GM12864 (cell line): ENCODE data around the gene RARS2.

ENCODE experiments used
- DNase-seq: peaks from one replicate; pipeline ENCODE4 v3.0.0-alpha.2; 2011; ENCODE audit warnings: low read depth
- H3K4me3 ChIP-seq: 2 replicates; pipeline ENCODE4 v1.5.1; 2011; ENCODE audit warnings: mild to moderate bottlenecking, low read depth, low read length, control low read depth
- TF ChIP-seq, protein P1 (sequence below): IDR thresholded peaks from 2 replicates; pipeline ENCODE4 v1.5.1; 2011; ENCODE audit warnings: low read depth, mild to moderate bottlenecking, moderate library complexity, low read length, control low read depth, inconsistent platforms; ENCODE audit errors: missing control alignments

Gene RARS2

DNA sequence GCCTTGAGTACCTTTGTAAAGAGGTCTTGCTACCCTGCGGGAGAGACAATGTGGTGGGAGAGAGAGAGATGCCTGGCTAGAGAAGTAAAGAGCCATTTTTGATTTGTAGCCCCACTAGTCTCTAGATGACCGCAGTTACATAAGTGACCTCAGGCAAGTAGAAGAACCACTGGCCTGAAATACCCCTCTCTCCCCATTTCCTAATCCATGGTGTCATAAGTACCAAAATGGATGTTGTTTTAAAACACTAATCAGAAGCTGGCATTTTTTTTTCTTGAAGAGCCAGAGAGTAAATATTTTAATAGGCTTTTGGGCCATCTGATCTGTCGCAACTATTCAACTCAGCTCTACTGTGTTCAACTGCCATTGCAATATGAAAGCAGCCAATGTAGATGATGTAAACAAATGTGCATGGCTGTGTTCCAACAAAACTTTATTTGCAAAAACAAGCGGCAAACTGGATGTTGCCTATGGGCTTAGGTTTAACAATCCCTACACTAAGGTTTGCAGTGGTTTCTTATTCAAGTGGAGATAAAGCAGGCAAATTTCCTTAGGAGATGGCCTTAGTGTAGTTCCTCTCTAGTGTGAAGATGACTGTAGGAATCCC, 36.5 kb downstream of the RARS2 start:
- TF ChIP-seq, protein P1, sequence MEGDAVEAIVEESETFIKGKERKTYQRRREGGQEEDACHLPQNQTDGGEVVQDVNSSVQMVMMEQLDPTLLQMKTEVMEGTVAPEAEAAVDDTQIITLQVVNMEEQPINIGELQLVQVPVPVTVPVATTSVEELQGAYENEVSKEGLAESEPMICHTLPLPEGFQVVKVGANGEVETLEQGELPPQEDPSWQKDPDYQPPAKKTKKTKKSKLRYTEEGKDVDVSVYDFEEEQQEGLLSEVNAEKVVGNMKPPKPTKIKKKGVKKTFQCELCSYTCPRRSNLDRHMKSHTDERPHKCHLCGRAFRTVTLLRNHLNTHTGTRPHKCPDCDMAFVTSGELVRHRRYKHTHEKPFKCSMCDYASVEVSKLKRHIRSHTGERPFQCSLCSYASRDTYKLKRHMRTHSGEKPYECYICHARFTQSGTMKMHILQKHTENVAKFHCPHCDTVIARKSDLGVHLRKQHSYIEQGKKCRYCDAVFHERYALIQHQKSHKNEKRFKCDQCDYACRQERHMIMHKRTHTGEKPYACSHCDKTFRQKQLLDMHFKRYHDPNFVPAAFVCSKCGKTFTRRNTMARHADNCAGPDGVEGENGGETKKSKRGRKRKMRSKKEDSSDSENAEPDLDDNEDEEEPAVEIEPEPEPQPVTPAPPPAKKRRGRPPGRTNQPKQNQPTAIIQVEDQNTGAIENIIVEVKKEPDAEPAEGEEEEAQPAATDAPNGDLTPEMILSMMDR: no peak
- H3K4me3 ChIP-seq: no peak overlapping the region
- no peak for DNase-seq

DNA sequence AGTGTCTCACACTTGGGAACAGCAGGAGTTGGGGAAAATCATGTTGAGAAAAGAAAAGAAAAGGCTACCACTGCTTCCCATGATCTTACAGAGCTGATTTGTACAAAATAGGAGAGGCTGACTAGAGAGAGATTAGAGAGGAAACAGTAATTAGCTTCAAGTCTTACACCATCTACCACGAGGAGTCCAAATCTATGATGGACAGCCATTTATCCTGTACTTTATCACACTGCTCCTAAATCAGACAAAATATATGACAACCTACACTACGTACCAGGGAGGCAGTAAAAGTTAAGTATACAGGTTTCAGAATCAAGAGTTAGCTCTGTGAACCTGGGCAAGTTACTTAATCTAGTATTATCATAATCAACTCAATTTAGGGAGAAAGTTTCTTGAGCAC, 38.0 kb downstream of the RARS2 start:
- H3K4me3 ChIP-seq: no peak overlapping the region
- DNase-seq: no peak
- TF ChIP-seq, protein P1: no peak

DNA sequence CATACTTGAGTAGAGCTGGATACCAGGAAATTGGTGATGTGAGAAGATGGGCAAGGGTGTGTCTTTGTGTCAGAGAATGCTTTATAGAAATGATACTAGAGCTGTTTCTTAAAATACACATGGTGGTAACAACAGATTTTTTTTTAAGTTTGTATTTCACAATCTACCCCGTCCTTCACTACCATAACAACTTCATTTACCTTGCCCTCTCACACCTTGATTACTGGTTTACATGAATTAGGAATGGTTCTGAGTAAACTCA, 45.4 kb downstream of the RARS2 start:
- TF ChIP-seq, protein P1: no peak
- H3K4me3 ChIP-seq: no peak overlapping the region
- DNase-seq: no peak

DNA sequence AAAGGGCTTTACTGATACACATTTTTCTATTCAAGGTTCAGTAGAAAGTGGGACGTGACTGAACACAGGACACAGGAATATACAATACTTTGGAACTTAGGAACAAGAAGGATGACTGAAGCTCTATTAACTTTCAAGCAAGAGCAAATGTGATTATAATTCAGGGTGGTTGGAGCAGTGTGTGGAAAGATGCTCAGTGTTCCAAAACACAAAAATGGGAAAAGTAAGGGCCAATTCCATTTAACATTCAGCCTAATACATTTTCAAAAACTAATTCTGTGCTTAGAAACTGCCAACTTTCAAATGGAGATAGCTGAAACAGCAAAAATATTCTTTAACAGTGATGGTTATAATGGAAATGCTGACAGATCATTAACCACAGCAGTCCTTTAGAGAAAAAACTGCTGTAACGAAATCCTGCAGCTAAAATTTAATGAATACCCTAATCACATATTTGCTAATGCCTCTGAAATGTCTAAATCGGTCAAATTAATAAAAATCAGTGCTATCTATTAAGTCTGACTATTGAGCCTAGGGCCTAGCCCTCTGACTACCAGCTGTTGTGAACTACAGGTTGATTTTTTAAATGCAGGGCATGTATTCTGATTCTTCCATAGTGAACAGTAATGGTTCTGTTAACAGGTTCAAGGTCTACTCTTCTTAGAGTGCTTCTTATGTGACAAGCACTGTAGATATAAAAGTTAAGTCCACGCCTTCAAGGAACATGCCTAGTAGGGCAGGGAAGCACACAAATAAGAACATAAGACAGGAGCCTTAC, 45.9 kb downstream of the RARS2 start:
- DNase-seq: no peak
- TF ChIP-seq, protein P1: no peak
- no peak overlapping the region for H3K4me3 ChIP-seq

DNA sequence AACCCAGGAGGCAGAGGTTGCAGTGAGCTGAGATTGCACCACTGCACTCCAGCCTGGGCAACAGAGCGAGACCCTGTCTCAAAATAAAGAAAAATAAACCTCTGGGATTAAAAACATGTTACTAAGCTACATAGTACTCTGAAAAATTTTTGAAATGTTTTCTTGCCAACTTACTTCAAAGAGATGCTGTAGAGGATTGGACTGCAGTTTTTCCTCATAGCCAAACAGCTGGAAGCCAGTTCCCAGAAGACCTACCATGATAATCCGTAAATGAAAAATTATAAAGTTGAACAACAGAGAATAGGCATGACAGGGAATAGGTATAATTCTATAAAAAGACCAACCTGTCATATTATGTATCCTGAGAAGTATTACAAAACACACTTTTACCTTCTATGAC, 48.0 kb downstream of the RARS2 start:
- DNase-seq: no peak
- TF ChIP-seq, protein P1: no peak
- no peak overlapping the region for H3K4me3 ChIP-seq

DNA sequence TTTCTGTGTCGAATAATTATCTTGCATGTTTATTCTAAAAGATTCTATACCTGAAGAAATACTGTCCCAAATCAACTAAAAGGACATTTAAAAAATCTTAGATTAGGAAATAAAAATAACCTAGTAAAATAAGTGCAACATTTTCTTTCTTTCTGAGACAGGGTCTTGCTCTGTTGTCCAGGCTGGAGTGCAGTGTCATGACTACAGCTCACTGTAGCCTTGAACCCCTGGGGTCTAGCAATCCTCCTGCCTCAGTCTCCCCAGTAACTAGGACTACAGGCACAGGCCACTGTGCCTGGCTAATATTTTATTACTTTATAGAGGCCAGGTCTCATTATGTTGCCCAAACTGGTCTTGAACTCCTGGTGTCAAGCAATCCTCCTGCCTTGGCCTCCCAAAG, 48.7 kb downstream of the RARS2 start:
- H3K4me3 ChIP-seq: no peak overlapping the region
- DNase-seq: no peak
- TF ChIP-seq, protein P1: no peak

DNA sequence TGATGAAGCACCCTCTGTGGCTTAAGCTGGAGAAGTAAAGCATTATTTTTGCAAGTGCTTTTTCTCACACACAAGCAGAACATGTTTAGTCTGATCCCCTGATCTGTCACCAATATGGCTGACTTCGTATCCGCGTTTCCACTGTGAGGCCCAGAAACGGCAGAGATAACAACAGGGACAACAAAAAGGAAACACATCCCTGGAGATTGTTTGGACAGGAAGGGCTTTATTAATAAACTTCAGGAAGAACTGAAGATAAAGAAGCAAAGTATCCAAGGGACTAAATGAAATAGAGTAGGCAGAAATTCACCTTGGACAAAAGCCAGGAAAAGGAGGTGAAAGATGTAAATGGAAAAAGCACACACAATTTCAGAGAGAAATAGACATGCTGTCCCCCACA, 49.2 kb downstream of the RARS2 start:
- no peak for DNase-seq
- H3K4me3 ChIP-seq: no peak overlapping the region
- TF ChIP-seq, protein P1: no peak
